ENCODE measurements around the gene FUCA2. TPM values are rescaled to one million over a fixed set of nuclear protein-coding genes. Genes with fewer than 3 reads are reported as not detected.
A peak's percentile ranks its signal among the peaks of the same experiment; 100 is the strongest.

The FUCA2 gene
- total and polyA plus RNA-seq, 2 of the 8 experiments (the other 6 are each of a cell fraction or from before 2014, with no cell fraction given), result 24.2 to 47.2 TPM

DNA sequence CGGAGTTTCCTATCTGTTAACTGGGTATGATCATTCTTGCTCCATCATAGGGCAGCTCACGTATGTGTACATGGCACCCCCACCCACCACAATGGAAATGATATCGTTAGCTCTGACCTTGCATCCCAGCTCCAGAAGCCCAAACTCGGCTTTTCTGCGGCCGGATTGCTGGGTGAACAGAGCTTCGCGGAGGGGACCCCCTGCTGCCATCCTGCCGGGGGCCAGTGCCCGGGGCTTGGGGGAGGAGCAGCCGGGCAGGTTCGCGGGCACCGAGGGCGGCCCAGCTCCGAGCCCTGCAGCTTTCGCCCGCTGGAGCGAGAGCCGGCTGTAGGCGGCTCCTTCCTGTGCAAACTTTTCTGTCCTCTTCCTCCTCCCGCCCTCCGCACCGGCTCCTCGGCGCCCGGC is 24.9 kb upstream of the FUCA2 start (continued):
- TF ChIP-seq PHF8 (conservative IDR thresholded peaks at IDR 0.05; ENCODE audit: low read depth, low read length), result 0 out of 2 replicates have a peak, but pooled peaks have one; percentile 23
- TF ChIP-seq, protein P1, sequence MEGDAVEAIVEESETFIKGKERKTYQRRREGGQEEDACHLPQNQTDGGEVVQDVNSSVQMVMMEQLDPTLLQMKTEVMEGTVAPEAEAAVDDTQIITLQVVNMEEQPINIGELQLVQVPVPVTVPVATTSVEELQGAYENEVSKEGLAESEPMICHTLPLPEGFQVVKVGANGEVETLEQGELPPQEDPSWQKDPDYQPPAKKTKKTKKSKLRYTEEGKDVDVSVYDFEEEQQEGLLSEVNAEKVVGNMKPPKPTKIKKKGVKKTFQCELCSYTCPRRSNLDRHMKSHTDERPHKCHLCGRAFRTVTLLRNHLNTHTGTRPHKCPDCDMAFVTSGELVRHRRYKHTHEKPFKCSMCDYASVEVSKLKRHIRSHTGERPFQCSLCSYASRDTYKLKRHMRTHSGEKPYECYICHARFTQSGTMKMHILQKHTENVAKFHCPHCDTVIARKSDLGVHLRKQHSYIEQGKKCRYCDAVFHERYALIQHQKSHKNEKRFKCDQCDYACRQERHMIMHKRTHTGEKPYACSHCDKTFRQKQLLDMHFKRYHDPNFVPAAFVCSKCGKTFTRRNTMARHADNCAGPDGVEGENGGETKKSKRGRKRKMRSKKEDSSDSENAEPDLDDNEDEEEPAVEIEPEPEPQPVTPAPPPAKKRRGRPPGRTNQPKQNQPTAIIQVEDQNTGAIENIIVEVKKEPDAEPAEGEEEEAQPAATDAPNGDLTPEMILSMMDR (IDR thresholded peaks at IDR 0.05; ENCODE audit: control extremely low read depth in 1 of 3, insufficient read depth in 1 of 3, low read depth in 1 of 3, low read length in 3 of 3), result no peak

Measured in H1 (cell line).